HG03103 (cell line): Measurements from ENCODE around the gene GRHL3.
A peak's percentile ranks its signal among the peaks of the same experiment; 100 is the strongest.

Source experiments
- ATAC-seq: cut with Tn5 transposase; IDR thresholded peaks from one replicate; pipeline ENCODE4 v1.9.1; 2021; ENCODE audit warnings: low read depth; ENCODE audit not compliant: unreplicated experiment

The GRHL3 gene

GRCh38 chr1:24390924-24391782, 72.0 kb downstream of the GRHL3 start:
- ATAC-seq = no peak

GRCh38 chr1:24391882-24392603, 72.9 kb downstream of the GRHL3 start:
- ATAC-seq = peak; percentile 69

GRCh38 chr1:24392604-24392946, 73.4 kb downstream of the GRHL3 start:
- no peak for ATAC-seq

- ATAC-seq = no peak
These were observed 74.0 kb downstream of the GRHL3 start for GRCh38 chr1:24392982-24393650.

GRCh38 chr1:24393892-24394291, 74.7 kb downstream of the GRHL3 start:
- no peak for ATAC-seq

- ATAC-seq = no peak
These were observed 80.9 kb downstream of the GRHL3 start for GRCh38 chr1:24400065-24400464.

- no peak for ATAC-seq
These were observed 84.6 kb downstream of the GRHL3 start for GRCh38 chr1:24403806-24404205.
